ENCODE measurements around the gene TSPAN6.

The TSPAN6 gene

GRCh38 chrX:100677611-100678181 is 41.1 kb upstream of the TSPAN6 start:
- TF ChIP-seq, protein P1, sequence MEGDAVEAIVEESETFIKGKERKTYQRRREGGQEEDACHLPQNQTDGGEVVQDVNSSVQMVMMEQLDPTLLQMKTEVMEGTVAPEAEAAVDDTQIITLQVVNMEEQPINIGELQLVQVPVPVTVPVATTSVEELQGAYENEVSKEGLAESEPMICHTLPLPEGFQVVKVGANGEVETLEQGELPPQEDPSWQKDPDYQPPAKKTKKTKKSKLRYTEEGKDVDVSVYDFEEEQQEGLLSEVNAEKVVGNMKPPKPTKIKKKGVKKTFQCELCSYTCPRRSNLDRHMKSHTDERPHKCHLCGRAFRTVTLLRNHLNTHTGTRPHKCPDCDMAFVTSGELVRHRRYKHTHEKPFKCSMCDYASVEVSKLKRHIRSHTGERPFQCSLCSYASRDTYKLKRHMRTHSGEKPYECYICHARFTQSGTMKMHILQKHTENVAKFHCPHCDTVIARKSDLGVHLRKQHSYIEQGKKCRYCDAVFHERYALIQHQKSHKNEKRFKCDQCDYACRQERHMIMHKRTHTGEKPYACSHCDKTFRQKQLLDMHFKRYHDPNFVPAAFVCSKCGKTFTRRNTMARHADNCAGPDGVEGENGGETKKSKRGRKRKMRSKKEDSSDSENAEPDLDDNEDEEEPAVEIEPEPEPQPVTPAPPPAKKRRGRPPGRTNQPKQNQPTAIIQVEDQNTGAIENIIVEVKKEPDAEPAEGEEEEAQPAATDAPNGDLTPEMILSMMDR (IDR thresholded peaks at IDR 0.05; ENCODE audit: insufficient read depth, low read depth, low read length, missing control alignments), result no peak
- no peak overlapping the region for H3K4me3 ChIP-seq (ENCODE audit: low read depth, low read length)
- DNase-seq (ENCODE audit: low read depth), result no peak

DNA sequence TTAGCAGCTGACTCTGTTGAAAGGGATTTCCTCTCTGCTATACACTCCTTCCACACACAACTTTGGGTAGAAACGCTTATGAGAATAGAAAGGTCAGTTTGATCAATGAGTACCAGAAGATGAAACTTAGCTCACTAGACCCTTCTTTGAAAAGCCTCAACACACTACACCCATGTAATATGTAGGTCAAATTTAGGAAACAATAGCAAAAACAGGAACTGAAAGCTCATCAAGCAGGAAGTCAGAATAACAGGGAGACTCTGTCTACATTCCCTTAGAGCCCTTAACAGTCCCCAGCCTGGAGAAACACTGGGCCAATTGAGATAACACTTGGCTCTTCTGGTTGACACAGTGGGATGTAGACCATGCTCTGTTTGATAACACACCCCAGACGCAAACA is 38.1 kb upstream of the TSPAN6 start:
- DNase-seq (ENCODE audit: low read depth), result no peak
- TF ChIP-seq, protein P1 (IDR thresholded peaks at IDR 0.05; ENCODE audit: insufficient read depth, low read depth, low read length, missing control alignments), result no peak

GRCh38 chrX:100673397-100673953 is 36.9 kb upstream of the TSPAN6 start:
- H3K4me3 ChIP-seq (ENCODE audit: low read depth, low read length), result no peak overlapping the region
- no peak for DNase-seq (ENCODE audit: low read depth)
- TF ChIP-seq, protein P1 (IDR thresholded peaks at IDR 0.05; ENCODE audit: insufficient read depth, low read depth, low read length, missing control alignments), result no peak

More for the DNA sequence above, 38.1 kb upstream of the TSPAN6 start:
- no peak overlapping the region for H3K4me3 ChIP-seq (ENCODE audit: low read depth, low read length)

DNA sequence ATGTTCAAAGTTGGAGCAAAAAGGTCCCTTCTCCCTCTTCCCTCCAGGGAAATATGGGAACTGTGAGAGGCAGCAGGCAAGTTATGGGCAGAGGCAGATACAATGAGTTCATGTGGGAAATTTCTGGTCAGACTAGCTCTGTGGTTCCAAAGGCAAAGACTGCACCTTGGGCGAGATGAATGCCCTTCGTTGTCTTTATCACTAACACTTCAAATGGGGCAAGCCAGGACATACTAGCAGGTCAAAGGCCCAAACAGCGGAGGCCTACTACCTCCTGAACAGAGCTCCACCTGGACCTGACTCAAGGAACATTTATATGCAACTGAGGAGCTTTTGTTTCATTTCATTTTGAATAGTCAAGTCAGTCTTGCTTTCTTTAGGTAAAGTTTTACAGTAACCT is 36.4 kb upstream of the TSPAN6 start:
- DNase-seq (ENCODE audit: low read depth), result no peak
- TF ChIP-seq, protein P1 (IDR thresholded peaks at IDR 0.05; ENCODE audit: insufficient read depth, low read depth, low read length, missing control alignments), result no peak
- H3K4me3 ChIP-seq (ENCODE audit: low read depth, low read length), result no peak overlapping the region

GRCh38 chrX:100663642-100664041 is 27.0 kb upstream of the TSPAN6 start:
- TF ChIP-seq, protein P1 (IDR thresholded peaks at IDR 0.05; ENCODE audit: insufficient read depth, low read depth, low read length, missing control alignments), result no peak
- H3K4me3 ChIP-seq (ENCODE audit: low read depth, low read length), result no peak overlapping the region
- DNase-seq (ENCODE audit: low read depth), result no peak

- DNase-seq (ENCODE audit: low read depth), result no peak
Measured at GRCh38 chrX:100662796-100663195, 26.2 kb upstream of the TSPAN6 start.

More at GRCh38 chrX:100662796-100663195, 26.2 kb upstream of the TSPAN6 start:
- TF ChIP-seq, protein P1 (IDR thresholded peaks at IDR 0.05; ENCODE audit: insufficient read depth, low read depth, low read length, missing control alignments), result no peak
- no peak overlapping the region for H3K4me3 ChIP-seq (ENCODE audit: low read depth, low read length)

Measured in GM12865 (cell line).